ENCODE results near the gene CHMP4A. TPM values are rescaled to one million over a fixed set of nuclear protein-coding genes. Genes with fewer than 3 reads are reported as not detected.
A peak's percentile ranks its signal among the peaks of the same experiment; 100 is the strongest.

CHMP4A gene
- total RNA-seq, 1 donor from 2014 or later = 33.1 TPM

DNA sequence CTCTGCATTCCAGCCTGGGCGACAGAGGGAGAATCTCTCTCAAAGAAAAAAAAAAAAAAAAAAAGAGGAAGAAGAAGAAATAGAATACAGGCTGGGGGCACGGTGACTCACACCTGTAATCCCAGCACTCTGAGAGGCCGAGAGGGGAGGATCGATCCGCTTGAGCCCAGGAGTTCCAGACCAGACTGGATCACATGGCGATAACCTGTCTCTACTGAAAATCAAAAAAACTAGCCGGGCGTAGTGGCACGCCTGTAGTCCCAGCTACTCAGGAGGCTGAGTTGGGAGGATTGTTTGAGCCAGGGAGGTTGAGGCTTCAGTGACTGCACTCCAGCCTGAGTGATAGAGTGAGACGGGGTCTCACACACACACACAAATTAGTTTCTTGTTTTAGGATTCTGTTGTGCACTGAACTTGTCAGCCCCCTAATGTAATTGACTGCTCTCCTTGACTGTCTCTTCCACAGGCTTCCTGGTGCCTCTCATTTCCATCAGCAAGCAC is 30.1 kb upstream of the CHMP4A start:
- H3K27me3 ChIP-seq (ENCODE audit: low read depth) = no peaks in the 10 kb centered on the region
- intact Hi-C loops (cut with micrococcal nuclease) = no loop called here
- DNase-seq = no peak
- no peaks in the 10 kb centered on the region for H3K9me3 ChIP-seq (replicated peaks)
- H3K36me3 ChIP-seq = peaks cover 31% of the 10 kb centered on the region
- H3K27ac ChIP-seq (replicated peaks) = peak overlapping the region; percentile 98
- H3K4me1 ChIP-seq = peaks cover 47% of the 10 kb centered on the region
- peak overlapping the region; percentile 85 for H3K4me3 ChIP-seq
- TF ChIP-seq, protein P1, sequence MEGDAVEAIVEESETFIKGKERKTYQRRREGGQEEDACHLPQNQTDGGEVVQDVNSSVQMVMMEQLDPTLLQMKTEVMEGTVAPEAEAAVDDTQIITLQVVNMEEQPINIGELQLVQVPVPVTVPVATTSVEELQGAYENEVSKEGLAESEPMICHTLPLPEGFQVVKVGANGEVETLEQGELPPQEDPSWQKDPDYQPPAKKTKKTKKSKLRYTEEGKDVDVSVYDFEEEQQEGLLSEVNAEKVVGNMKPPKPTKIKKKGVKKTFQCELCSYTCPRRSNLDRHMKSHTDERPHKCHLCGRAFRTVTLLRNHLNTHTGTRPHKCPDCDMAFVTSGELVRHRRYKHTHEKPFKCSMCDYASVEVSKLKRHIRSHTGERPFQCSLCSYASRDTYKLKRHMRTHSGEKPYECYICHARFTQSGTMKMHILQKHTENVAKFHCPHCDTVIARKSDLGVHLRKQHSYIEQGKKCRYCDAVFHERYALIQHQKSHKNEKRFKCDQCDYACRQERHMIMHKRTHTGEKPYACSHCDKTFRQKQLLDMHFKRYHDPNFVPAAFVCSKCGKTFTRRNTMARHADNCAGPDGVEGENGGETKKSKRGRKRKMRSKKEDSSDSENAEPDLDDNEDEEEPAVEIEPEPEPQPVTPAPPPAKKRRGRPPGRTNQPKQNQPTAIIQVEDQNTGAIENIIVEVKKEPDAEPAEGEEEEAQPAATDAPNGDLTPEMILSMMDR (IDR thresholded peaks at IDR 0.05; ENCODE audit: borderline replicate concordance) = no peak

DNA sequence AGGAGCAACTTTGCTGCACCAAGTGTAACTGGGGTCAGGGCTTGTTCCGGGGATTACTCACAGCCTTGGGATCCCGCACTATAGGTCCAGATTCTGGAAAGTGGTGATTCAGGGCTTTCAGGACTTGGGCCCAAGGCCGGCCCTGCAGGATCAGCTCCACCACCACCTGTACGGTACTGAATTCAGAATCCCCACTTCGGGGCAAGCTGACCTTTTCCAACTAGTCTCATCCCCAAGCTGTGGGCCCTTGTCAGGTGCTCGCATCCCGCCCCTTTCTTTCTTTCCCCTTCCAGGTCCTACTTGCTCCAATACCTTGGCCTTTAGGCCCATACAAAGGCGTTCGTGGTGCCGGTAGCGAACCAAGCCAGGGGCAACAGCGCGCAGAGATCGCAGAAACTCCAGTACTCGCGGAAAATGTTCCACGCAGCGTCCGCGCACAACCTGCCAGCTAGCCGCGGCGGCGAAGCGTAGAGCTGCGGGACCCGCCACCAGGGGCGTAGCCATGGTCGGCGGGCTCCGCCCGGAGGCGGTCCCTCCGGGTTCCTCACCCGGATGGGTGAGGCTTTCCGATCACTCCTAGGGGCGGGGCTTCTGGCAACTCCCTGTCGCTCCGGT is 28.6 kb upstream of the CHMP4A start:
- intact Hi-C loops (cut with micrococcal nuclease) = no loop called here
- H3K4me3 ChIP-seq = peak overlapping the region; percentile 85
- peak overlapping the region; percentile 98 for H3K27ac ChIP-seq (replicated peaks)
- no peaks in the 10 kb centered on the region for H3K9me3 ChIP-seq (replicated peaks)
- TF ChIP-seq, protein P1 (IDR thresholded peaks at IDR 0.05; ENCODE audit: borderline replicate concordance) = peak; percentile 78
- no peaks in the 10 kb centered on the region for H3K27me3 ChIP-seq (ENCODE audit: low read depth)
- H3K4me1 ChIP-seq = peaks cover 62% of the 10 kb centered on the region
- peaks cover 45% of the 10 kb centered on the region for H3K36me3 ChIP-seq
- peak; percentile 91 for DNase-seq

DNA sequence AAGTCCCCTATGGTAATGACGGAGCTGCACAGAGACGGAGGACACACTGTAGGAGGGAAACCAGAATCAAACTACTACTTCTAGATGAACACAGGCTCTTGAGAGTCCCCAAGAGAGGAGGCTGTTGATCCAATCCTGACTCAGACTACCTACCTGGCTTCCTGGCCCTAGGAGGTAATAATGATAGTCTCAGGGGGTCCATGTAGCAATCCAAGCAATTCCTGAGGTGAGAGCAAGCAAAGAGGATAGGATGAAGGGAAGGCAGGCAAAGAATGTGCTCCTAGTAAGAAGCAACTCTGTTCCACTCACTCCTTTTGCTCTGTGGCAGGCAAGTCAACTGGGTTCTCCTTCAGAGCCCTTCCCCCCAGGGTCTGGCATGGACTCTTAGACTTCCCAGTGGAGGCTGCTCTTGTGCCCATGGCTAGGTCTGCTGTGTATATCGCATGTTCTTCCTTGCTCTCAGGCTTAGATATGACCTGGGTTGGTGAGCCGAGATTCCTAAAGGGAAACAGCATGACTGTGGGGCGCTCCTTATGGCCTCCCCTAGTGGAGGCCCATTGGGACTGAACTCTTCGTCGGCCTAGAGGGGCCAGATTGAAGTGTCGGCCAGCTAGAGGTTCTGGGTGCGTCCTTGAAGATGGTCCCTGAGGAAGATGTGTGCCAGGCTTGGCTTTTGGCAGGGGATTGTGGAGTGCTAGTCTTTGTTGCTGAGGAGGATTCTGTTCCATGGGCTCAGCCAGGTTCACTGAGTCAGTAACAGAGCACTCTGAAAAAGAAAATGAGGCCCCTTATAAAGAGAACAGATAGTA is 27.0 kb upstream of the CHMP4A start:
- H3K4me1 ChIP-seq = peaks cover 62% of the 10 kb centered on the region
- peak overlapping the region; percentile 85 for H3K4me3 ChIP-seq
- peak overlapping the region; percentile 8 for H3K27ac ChIP-seq (replicated peaks)
- intact Hi-C loops (cut with micrococcal nuclease) = no loop called here
- TF ChIP-seq, protein P1 (IDR thresholded peaks at IDR 0.05; ENCODE audit: borderline replicate concordance) = no peak
- no peak for DNase-seq
- peaks cover 62% of the 10 kb centered on the region for H3K36me3 ChIP-seq
- no peaks in the 10 kb centered on the region for H3K27me3 ChIP-seq (ENCODE audit: low read depth)
- no peaks in the 10 kb centered on the region for H3K9me3 ChIP-seq (replicated peaks)

DNA sequence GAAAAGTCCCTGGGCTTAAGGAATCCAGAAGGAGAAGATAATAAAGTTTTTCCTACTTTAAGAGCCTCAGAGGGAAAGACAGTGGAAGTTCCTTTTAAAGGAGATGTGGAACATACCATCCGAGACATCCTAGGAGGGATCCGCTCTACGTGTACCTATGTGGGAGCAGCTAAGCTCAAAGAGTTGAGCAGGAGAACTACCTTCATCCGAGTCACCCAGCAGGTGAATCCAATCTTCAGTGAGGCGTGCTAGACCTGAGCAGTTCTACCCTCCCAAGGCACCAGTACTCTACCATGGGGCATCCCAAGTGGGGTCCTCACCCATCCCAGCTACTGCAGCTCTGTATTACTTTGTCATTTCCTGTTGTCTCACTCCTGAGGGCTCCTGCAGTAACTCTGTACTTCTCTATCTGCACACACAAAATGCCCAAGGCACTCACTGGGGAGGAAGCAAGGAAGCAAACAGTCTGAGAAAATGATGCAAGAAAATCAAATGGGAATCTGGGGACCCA is 25.3 kb upstream of the CHMP4A start:
- H3K27ac ChIP-seq (replicated peaks) = no peak overlapping the region
- H3K4me1 ChIP-seq = peaks cover 76% of the 10 kb centered on the region
- intact Hi-C loops (cut with micrococcal nuclease) = no loop called here
- TF ChIP-seq, protein P1 (IDR thresholded peaks at IDR 0.05; ENCODE audit: borderline replicate concordance) = no peak
- no peak for DNase-seq
- no peak overlapping the region for H3K4me3 ChIP-seq
- H3K36me3 ChIP-seq = peaks cover 66% of the 10 kb centered on the region
- no peaks in the 10 kb centered on the region for H3K9me3 ChIP-seq (replicated peaks)
- H3K27me3 ChIP-seq (ENCODE audit: low read depth) = no peaks in the 10 kb centered on the region

DNA sequence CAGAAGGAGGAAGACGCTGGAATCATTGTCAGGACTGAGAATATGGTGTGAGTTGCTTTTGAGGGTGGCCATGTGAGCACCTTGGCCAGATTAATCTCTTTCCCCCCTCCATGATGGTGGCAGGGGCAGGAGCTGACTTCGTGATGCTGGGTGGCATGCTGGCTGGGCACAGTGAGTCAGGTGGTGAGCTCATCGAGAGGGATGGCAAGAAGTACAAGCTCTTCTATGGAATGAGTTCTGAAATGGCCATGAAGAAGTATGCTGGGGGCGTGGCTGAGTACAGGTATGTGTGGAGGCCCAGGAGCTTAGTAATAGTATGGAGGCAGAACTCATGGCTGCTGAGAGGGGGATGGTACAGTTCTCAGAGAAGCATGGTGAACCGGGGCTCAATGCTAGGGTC is 24.8 kb upstream of the CHMP4A start:
- TF ChIP-seq, protein P1 (IDR thresholded peaks at IDR 0.05; ENCODE audit: borderline replicate concordance) = no peak
- no peaks in the 10 kb centered on the region for H3K27me3 ChIP-seq (ENCODE audit: low read depth)
- no peaks in the 10 kb centered on the region for H3K9me3 ChIP-seq (replicated peaks)
- no peak overlapping the region for H3K4me3 ChIP-seq
- H3K4me1 ChIP-seq = peaks cover 76% of the 10 kb centered on the region
- intact Hi-C loops (cut with micrococcal nuclease) = no loop called here
- no peak for DNase-seq
- peaks cover 66% of the 10 kb centered on the region for H3K36me3 ChIP-seq
- H3K27ac ChIP-seq (replicated peaks) = no peak overlapping the region

Data from left ventricle myocardium inferior (tissue), 1 donor.